Measurements from ENCODE around the gene TOMM40. TPM values are rescaled to one million over a fixed set of nuclear protein-coding genes. Genes with fewer than 3 reads are reported as not detected.

Gene TOMM40
- total RNA-seq, 2 donors from 2014 or later, result 55.3 to 165 TPM

- no peak overlapping the region for H3K27ac Mint-ChIP-seq
- H3K4me1 Mint-ChIP-seq, result no peaks in the 10 kb centered on the region
- no peaks in the 10 kb centered on the region for H3K9me3 Mint-ChIP-seq
- no peak overlapping the region for H3K4me3 Mint-ChIP-seq
- ATAC-seq (replicated peaks), result no peak
- peaks cover 2% of the 10 kb centered on the region for H3K36me3 Mint-ChIP-seq (ENCODE audit: low read depth)
- no peaks in the 10 kb centered on the region for H3K27me3 Mint-ChIP-seq
These were observed 58.5 kb downstream of the TOMM40 start for GRCh38 chr19:44949550-44949949.

DNA sequence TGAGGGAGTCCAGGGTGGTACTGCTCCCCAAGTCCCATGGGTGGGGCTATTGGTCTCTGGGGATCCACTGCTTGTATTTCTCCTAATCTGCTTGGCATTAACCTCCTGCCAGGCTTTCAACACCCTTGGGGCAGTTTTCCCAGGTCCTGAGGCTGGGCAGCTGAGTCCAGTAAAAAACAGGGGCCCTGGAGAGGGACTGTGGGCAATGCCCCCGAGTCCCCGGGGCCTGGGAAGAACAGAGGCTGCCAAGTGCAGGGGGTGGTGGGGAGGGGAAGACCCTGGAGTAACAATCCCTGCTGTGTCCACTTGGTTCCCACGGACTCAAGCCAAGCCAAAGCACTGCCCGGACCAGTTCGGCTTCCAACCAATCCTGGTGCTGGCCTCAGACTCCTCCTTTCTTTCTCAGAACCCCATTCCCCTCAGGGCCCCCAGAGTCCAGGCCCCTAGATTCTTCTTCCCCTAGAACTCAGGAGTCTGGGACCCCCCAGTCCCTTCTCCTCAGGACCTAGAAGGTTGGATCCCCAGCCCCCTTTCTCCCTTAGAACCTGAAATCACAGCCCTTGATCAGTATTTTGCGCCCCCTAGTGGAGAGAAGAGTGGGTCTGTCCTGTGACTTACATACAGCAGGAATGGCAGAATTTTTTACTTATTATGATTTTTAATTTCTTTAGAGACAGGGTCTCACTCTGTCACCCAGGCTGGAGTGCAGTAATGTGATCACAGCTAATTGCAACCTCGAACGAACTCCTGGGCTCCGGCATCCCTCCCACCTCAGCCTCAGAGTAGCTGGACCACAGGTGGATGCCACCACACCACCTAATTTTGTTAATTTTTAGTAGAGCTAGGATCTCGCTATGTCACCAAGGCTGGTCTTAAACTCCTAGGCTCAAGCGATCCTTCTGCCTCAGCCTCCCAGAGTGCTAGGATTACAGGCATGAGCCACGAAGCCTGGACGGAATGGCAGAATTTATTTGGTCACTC, 60.4 kb downstream of the TOMM40 start:
- no peak for ATAC-seq (replicated peaks)
- Mint-ChIP-seq H3K36me3 (ENCODE audit: low read depth) (peaks cover 8% of the 10 kb centered on the region), H3K27me3 (no peaks in the 10 kb centered on the region), H3K4me1 (peaks cover 6% of the 10 kb centered on the region), H3K4me3 (no peak overlapping the region), H3K27ac (no peak overlapping the region), H3K9me3 (no peaks in the 10 kb centered on the region)

Other genes with a start within 250 kb of the TOMM40 start
- gene PVR, start 247.3 kb upstream of the TOMM40 start, total RNA-seq, result 10 to 100 TPM in 1 of 2 donors, 1 to 10 TPM in 1; 8.6 to 10.6 TPM
- 1 to 10 TPM; 1.1 to 1.6 TPM for gene CEACAM19, start 219.8 kb upstream of the TOMM40 start, total RNA-seq
- not detected for gene CEACAM16, start 192.1 kb upstream of the TOMM40 start, total RNA-seq
- gene BCL3, start 142.5 kb upstream of the TOMM40 start, total RNA-seq, result 10 to 100 TPM; 79.0 to 86.3 TPM
- not detected for gene CBLC, start 113.4 kb upstream of the TOMM40 start, total RNA-seq
- not detected for gene BCAM, start 82.2 kb upstream of the TOMM40 start, total RNA-seq
- under 1 TPM; 0.45 to 0.64 TPM for gene NECTIN2, start 45.0 kb upstream of the TOMM40 start, total RNA-seq
- 1 to 10 TPM in 1 of 2 donors, under 1 TPM in 1; 0.91 to 2.2 TPM for gene APOE, start 14.5 kb downstream of the TOMM40 start, total RNA-seq
- gene APOC1, start 23.4 kb downstream of the TOMM40 start, total RNA-seq, result 1 to 10 TPM in 1 of 2 donors, under 1 TPM in 1; 0.89 to 1.6 TPM
- gene APOC4, start 51.0 kb downstream of the TOMM40 start, total RNA-seq, result not detected
- not detected for gene APOC2, start 54.8 kb downstream of the TOMM40 start, total RNA-seq
- 10 to 100 TPM; 60.2 to 80.5 TPM for gene CLPTM1, start 64.1 kb downstream of the TOMM40 start, total RNA-seq
- 10 to 100 TPM; 41.4 to 52.0 TPM for gene RELB, start 110.2 kb downstream of the TOMM40 start, total RNA-seq
- 10 to 100 TPM; 87.5 TPM for gene CLASRP, start 147.8 kb downstream of the TOMM40 start, total RNA-seq
- 10 to 100 TPM in 1 of 2 donors, 1 to 10 TPM in 1; 6.7 to 11.6 TPM for gene ZNF296, start 185.2 kb downstream of the TOMM40 start, total RNA-seq
- 10 to 100 TPM; 56.9 to 57.2 TPM for gene GEMIN7, start 188.0 kb downstream of the TOMM40 start, total RNA-seq
- gene PPP1R37, start 201.9 kb downstream of the TOMM40 start, total RNA-seq, result 10 to 100 TPM; 19.8 to 27.7 TPM

All from activated T-helper 17 cell treated with anti-CD3 and anti-CD28 coated beads, Interleukin-2, amount 50 U/mL, for 72 hours (primary cell).